GM18520 (cell line): ENCODE data around the gene SOX9.
"Not testable (repeated sequence)": the region's sequence is repeated elsewhere in the genome, so short reads cannot be mapped to it uniquely, and the experiment has no call there.

Experiments
- ATAC-seq: cut with Tn5 transposase; IDR thresholded peaks from one replicate; pipeline ENCODE4 v1.9.1; 2021; ENCODE audit not compliant: unreplicated experiment

Gene SOX9

GRCh38 chr17:72110942-72111318 is 9.9 kb upstream of the SOX9 start:
- no peak for ATAC-seq

DNA sequence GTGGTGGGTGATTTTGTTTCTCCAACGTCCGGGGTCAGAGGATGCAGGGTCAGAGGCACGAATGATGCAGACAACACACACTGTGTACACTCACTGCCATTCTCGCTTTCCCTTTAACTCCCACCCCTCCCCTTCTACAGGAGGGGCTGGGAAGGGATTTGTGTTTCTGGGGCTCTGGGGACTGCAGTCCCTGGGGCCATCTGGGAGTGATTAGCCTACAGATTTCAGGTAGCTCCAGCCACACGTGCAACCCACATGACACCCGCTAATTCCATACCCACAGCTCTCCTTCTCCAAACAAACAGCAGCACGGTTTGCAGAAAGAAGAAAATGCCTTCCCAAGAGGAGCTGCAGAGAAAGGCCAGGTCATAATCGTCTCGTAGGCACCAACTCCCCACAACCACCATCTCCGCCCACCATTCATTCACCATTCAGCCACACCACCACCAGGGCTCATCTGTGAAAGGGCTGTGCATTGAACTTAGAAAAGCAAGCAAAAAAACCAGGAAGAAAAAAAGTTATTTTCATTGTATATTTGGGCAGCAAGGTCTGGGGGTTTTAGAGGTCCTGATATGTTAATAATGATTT is 9.4 kb upstream of the SOX9 start:
- ATAC-seq: no peak

DNA sequence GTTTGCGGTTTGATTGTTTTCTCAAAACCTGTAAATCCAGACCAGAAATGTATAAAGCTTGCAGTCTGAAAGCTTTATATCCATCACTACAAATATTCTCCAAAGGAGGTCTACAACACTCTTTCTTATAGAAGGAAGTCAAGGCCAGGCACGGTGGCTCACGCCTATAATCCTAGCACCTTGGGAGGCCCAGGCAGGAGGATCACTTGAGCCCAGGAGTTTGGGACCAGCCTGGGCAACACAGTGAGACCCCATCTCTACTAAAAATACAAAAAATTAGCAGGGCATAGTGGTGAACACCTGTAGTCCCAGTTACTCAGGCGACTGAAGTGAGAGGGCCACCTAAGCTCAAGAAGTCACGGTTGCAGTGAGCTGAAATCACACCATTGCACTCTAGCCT is 8.9 kb upstream of the SOX9 start:
- ATAC-seq: not testable (repeated sequence)

DNA sequence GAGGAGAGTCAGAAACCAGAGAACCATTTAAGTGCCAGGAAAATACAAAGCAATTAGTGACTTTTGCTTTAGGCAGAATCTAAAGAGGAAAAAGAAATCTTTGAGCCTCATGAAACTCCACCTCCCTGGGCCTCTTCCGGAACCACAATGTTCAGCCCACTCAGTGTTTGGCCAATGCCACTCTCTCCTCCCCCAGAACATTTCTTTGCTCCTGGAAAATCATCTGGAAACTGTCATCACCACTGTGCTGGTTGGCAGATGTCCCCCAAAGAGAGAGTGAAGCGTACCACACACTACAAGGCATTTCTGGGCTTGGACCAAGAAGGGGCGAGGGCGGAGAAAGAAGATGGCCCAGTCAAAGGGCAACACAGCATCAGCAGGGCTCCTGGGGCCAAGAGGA is 7.1 kb upstream of the SOX9 start:
- no peak for ATAC-seq

DNA sequence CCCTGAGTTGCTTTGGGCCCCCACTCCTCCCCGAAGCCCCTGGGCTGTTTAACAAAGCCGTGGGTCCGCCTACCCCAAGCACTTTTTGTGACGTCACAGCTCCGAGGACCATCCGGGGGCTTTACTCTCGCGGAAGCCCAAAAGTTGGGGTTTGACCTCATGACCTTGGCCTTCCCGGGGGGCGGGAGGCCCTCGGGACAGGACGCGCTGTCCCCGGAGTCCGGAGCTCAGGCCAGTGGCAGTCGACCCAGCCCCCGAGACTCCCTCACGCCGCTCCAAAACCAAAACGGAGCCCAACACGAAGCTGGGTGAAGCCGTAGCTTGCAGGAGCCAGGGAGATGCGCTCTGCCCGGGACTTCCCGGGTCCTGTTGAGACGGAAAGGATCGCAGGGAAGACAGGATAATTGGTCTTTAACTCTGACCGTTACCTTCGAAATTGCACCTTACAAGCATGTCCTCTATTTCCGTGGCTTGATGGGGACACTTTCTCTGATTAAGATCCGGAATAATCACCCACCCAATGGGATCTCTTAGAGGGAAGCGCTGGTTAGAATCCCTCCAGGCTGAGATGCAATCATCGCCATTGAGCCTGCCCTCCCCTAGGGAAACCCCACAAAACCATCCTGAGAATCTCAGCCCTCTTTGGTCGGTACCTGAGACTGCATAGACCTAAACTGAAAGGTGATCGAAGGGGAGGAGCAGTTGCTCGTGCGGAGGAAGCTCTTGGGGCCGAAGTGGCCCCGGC is 4.9 kb upstream of the SOX9 start:
- ATAC-seq: no peak

DNA sequence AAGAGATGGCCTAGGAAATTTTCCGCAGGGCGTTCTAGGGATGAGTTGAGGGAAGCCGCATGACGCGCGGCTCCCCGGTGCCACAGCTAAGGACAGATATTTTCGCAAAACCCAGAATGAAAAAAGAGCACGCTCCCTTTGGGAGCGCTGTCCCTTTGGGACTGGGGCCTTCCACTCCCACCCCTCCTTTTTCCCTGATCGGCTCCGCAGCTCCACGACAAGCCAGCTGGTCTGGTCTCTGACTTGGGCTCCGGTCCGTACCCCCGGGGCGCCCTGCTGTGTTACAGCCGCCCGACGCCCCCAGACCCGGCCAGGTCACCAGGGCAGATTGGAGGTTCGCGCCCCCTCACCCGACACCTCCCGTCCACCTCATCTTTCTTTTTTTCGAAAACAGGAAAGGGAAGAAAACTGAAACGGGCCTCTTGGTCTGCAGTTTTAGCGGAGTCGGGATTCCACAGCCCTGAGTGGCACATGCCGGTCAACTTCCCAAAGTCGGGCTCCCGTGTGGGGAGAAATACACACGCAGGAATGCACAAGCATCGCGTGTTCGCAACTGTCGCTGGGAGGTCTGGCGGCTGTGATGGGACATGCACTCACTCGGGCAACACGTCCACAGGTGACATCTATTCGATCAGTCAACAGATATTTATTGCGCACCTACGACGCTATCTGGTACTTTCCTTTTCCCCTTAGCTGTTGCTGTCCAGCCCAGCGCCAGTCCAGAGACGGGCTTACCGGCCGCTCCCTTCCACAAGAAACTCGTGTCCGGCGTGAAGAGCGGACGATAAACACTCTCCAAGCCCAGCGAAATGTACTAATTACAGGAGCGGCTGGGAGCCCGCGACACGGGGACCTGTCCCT is 3.9 kb upstream of the SOX9 start:
- no peak for ATAC-seq

- no peak for ATAC-seq
Observed at GRCh38 chr17:72117535-72118334, 3.1 kb upstream of the SOX9 start.

DNA sequence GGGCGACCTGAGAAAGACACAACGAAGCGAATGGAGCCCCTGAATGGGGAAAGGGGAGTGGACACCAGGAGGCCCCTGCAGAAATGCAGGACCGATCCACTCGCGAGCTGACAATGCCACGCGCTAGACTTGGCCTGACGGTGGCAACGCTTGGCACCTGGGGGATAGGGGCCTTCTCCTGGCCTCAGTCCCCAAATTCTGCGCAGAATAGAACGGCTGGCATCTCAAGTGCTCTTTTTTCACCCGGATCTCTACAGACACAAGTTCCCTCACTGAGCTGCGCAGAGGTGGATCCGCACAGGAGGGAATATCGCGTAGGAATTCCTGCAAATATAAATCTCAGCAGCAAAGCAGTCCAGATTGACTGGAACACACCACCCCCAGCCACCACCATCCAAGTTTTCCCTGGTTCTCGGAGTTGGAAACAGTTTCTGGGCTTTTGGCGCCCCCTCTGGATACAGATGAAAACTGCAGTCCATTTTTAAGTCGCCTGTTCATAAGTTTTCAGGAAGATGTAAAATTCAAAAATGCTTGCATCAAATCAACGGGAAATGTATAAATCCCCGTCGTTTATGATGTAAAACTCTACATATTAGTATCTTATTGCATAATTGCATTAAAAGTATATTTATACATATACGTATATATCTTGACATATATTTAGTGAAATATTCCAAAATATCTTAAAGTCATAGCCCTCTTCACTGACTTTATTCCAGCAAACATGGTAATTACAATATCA is 2.3 kb upstream of the SOX9 start:
- no peak for ATAC-seq

DNA sequence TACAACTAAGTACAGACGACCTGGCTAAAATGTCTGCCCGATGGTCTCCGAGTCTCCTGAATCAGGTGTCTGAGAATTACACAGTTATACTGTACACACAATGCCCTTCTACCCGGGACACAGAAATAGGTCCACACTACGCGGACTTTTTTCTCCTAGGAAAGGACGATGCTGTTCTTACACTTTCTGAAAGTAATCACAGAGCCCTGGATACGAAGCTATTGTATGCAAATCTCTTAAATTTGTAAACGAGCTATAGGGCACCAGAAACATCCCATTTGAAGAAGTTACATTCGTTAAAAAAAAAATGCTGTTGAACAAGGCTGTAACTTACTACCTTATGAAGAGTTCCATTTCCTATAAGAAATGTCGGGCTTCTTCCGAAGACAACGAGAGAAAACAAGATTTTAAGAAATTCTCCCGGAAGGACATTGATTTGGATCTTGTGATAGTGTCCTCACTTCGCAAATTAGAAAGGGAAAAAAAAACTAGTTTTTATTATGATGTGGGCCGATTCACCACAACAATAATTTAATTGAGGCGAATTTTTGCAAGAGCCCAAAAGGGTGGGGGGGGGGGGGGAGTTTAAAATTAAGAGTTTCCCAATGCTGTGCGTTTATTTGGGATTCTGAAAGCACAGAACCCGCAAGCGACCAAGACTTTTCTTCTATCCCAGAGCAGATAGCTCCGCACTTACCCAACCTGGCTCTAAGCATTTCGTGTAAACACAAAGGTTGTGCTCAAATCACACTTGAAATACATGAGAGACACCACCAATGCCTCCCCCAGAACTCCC is 1.5 kb upstream of the SOX9 start:
- ATAC-seq: no peak

- ATAC-seq: no peak
Observed at GRCh38 chr17:72119873-72120641, 763 bp upstream of the SOX9 start.

DNA sequence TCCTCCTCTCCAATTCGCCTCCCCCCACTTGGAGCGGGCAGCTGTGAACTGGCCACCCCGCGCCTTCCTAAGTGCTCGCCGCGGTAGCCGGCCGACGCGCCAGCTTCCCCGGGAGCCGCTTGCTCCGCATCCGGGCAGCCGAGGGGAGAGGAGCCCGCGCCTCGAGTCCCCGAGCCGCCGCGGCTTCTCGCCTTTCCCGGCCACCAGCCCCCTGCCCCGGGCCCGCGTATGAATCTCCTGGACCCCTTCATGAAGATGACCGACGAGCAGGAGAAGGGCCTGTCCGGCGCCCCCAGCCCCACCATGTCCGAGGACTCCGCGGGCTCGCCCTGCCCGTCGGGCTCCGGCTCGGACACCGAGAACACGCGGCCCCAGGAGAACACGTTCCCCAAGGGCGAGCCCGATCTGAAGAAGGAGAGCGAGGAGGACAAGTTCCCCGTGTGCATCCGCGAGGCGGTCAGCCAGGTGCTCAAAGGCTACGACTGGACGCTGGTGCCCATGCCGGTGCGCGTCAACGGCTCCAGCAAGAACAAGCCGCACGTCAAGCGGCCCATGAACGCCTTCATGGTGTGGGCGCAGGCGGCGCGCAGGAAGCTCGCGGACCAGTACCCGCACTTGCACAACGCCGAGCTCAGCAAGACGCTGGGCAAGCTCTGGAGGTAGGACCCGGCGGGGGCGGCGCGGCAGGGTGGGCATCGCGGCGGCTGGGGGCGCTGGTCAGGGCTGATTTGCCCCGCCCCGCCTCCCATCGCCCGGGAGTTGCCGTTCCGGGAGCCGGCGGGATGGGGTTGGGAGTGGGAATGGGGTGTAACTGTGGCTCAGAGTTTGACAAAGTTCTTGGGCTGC is 567 bp downstream of the SOX9 start:
- ATAC-seq: no peak

DNA sequence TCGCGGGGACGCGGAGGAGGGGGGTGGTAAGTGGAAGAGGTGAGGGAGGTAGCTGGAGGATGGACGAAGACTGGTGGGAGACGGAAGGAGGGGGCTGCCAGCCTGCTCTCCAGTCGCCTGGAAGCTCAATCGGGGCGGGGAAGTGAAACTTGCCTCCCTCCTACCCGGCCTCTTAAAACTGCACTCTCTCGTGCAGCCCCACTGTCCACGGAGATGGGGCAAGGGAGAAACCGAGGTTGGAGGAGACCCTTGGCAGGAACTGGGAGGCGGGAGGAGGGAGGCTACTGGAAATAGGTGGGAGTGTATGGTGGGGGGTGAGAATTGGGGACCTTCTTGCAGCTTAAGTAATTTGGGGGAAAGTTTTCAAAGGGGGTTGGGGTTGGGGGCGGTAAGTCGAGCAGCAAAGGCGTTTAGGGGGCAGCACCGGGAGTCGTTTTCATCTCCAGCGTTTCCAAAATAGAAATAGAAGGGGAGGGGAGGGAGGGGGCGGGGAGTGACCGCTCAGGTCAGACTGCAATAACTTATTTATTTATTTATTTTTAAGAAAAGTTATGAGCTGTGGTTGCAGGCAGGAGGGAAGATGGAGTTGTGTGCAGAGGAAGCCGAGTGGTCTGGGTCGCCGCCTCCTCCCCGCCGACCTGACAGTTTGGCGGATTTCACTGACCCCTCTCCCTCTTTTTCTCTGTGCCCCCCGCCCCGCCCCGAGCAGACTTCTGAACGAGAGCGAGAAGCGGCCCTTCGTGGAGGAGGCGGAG is 1.4 kb downstream of the SOX9 start:
- ATAC-seq: no peak

GRCh38 chr17:72122765-72123529 is 2.1 kb downstream of the SOX9 start:
- no peak for ATAC-seq

DNA sequence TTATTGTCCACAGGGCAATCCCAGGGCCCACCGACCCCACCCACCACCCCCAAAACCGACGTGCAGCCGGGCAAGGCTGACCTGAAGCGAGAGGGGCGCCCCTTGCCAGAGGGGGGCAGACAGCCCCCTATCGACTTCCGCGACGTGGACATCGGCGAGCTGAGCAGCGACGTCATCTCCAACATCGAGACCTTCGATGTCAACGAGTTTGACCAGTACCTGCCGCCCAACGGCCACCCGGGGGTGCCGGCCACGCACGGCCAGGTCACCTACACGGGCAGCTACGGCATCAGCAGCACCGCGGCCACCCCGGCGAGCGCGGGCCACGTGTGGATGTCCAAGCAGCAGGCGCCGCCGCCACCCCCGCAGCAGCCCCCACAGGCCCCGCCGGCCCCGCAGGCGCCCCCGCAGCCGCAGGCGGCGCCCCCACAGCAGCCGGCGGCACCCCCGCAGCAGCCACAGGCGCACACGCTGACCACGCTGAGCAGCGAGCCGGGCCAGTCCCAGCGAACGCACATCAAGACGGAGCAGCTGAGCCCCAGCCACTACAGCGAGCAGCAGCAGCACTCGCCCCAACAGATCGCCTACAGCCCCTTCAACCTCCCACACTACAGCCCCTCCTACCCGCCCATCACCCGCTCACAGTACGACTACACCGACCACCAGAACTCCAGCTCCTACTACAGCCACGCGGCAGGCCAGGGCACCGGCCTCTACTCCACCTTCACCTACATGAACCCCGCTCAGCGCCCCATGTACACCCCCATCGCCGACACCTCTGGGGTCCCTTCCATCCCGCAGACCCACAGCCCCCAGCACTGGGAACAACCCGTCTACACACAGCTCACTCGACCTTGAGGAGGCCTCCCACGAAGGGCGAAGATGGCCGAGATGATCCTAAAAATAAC is 3.0 kb downstream of the SOX9 start:
- no peak for ATAC-seq

- no peak for ATAC-seq
Observed at GRCh38 chr17:72124438-72124775, 3.6 kb downstream of the SOX9 start.

- no peak for ATAC-seq
Observed at GRCh38 chr17:72125226-72125651, 4.4 kb downstream of the SOX9 start.
